H9 (cell line): ENCODE results near the gene UTF1. TPM values are rescaled to one million over a fixed set of nuclear protein-coding genes. Genes with fewer than 3 reads are reported as not detected.

Experiments
- DNase-seq: peaks from one replicate; pipeline ENCODE4 v3.0.0-alpha.2; 2017
- H2AFZ ChIP-seq: one replicate; pipeline ENCODE4 v1.6.1; 2013; ENCODE audit warnings: mild to moderate bottlenecking, low read length, control low read depth, moderate library complexity
- H2AK5ac ChIP-seq: 2 replicates; pipeline ENCODE4 v1.6.1; 2013; ENCODE audit warnings: low read length, control low read depth, mixed read lengths; ENCODE audit not compliant: insufficient read length
- H2BK120ac ChIP-seq: one replicate; pipeline ENCODE4 v1.6.1; 2013; ENCODE audit warnings: low read depth, mild to moderate bottlenecking, low read length, control low read depth, inconsistent platforms; ENCODE audit not compliant: poor library complexity, severe bottlenecking
- H2BK12ac ChIP-seq: 2 replicates; pipeline ENCODE4 v1.6.1; 2013; ENCODE audit warnings: low read length, control low read depth, mixed read lengths, low read depth; ENCODE audit not compliant: insufficient read length
- H2BK15ac ChIP-seq: 2 replicates; pipeline ENCODE4 v1.6.1; 2013; ENCODE audit warnings: low read depth, low read length, control low read depth
- H2BK20ac ChIP-seq: one replicate; pipeline ENCODE4 v1.6.1; 2013; ENCODE audit warnings: low read depth, mild to moderate bottlenecking, low read length, control low read depth, inconsistent platforms; ENCODE audit not compliant: poor library complexity, severe bottlenecking
- H2BK5ac ChIP-seq: 2 replicates; pipeline ENCODE4 v1.6.1; 2013; ENCODE audit warnings: low read length, control low read depth, mixed read lengths; ENCODE audit not compliant: insufficient read length
- H3K14ac ChIP-seq: 2 replicates; pipeline ENCODE4 v1.6.1; 2013; ENCODE audit warnings: low read length, control low read depth; ENCODE audit not compliant: insufficient read depth
- H3K18ac ChIP-seq: 2 replicates; pipeline ENCODE4 v1.6.1; 2013; ENCODE audit warnings: low read depth, mild to moderate bottlenecking, mixed read lengths, low read length, control low read depth; ENCODE audit not compliant: insufficient read length
- H3K23ac ChIP-seq: 2 replicates; pipeline ENCODE4 v1.6.1; 2013; ENCODE audit warnings: low read length, control low read depth, mixed read lengths, low read depth; ENCODE audit not compliant: insufficient read length
- H3K23me2 ChIP-seq: 2 replicates; pipeline ENCODE4 v1.6.1; 2013; ENCODE audit warnings: low read depth, mild to moderate bottlenecking, mixed read lengths, low read length, control low read depth; ENCODE audit not compliant: insufficient read length, poor library complexity, severe bottlenecking
- H3K27ac ChIP-seq: 2 replicates; pipeline ENCODE4 v1.5.1; 2013; ENCODE audit warnings: low read length, control low read depth, mixed read lengths, low read depth; ENCODE audit not compliant: insufficient read length
- H3K27me3 ChIP-seq: 2 replicates; pipeline ENCODE4 v1.6.1; 2013; ENCODE audit warnings: low read length, control low read depth, inconsistent platforms; ENCODE audit not compliant: insufficient read depth
- H3K4ac ChIP-seq: 2 replicates; pipeline ENCODE4 v1.6.1; 2013; ENCODE audit warnings: low read depth, mild to moderate bottlenecking, control low read depth, inconsistent platforms, low read length, moderate library complexity
- H3K4me1 ChIP-seq: 2 replicates; pipeline ENCODE4 v1.6.1; 2013; ENCODE audit warnings: low read length, control low read depth, inconsistent platforms; ENCODE audit not compliant: insufficient read depth
- H3K4me2 ChIP-seq: 2 replicates; pipeline ENCODE4 v1.6.1; 2013; ENCODE audit warnings: low read length, control low read depth, mixed read lengths; ENCODE audit not compliant: insufficient read length, insufficient read depth
- H3K56ac ChIP-seq: 2 replicates; pipeline ENCODE4 v1.6.1; 2013; ENCODE audit warnings: low read depth, mild to moderate bottlenecking, mixed read lengths, low read length, control low read depth; ENCODE audit not compliant: insufficient read length
- H3K79me1 ChIP-seq: 2 replicates; pipeline ENCODE4 v1.6.1; 2013; ENCODE audit warnings: low read depth, mild to moderate bottlenecking, moderate library complexity, low read length, control low read depth, inconsistent platforms; ENCODE audit not compliant: insufficient read depth, poor library complexity, severe bottlenecking
- H3K79me2 ChIP-seq: 2 replicates; pipeline ENCODE4 v1.6.1; 2013; ENCODE audit warnings: low read length, control low read depth, inconsistent platforms; ENCODE audit not compliant: insufficient read depth
- H3K9ac ChIP-seq: 2 replicates; pipeline ENCODE4 v1.6.1; 2013; ENCODE audit warnings: low read length, control low read depth, mixed read lengths; ENCODE audit not compliant: insufficient read length; ENCODE audit errors: extremely low read depth
- H3K9me3 ChIP-seq: one replicate; pipeline ENCODE4 v1.6.1; 2013; ENCODE audit warnings: low read depth, low read length, inconsistent platforms; ENCODE audit not compliant: control insufficient read depth
- H3T11ph ChIP-seq: one replicate; pipeline ENCODE4 v1.6.1; 2013; ENCODE audit warnings: mild to moderate bottlenecking, low read length, control low read depth, inconsistent platforms
- H4K20me1 ChIP-seq: one replicate; pipeline ENCODE4 v1.6.1; 2013; ENCODE audit not compliant: control insufficient read depth, insufficient read length, insufficient read depth
- H4K5ac ChIP-seq: 2 replicates; pipeline ENCODE4 v1.6.1; 2013; ENCODE audit warnings: low read depth, mild to moderate bottlenecking, mixed read lengths, low read length, control low read depth; ENCODE audit not compliant: insufficient read length
- H4K8ac ChIP-seq: replicated peaks from 2 replicates; pipeline ENCODE4 v1.6.1; 2013; ENCODE audit warnings: low read length, control low read depth, mixed read lengths, low read depth; ENCODE audit not compliant: insufficient read length
- H4K91ac ChIP-seq: 2 replicates; pipeline ENCODE4 v1.6.1; 2013; ENCODE audit warnings: low read depth, mild to moderate bottlenecking, moderate library complexity, mixed read lengths, low read length, control low read depth; ENCODE audit not compliant: insufficient read length
- H3K27ac Mint-ChIP-seq, 3 experiments: 2 replicates in 2 of 3; 3 replicates in 1 of 3; pipeline ENCODE4 v1.8.0; 2020 to 2021; ENCODE audit warnings: mixed read lengths in 3 of 3, mild to moderate bottlenecking in 1 of 3, moderate library complexity in 1 of 3
- H3K27me3 Mint-ChIP-seq: 2 replicates; pipeline ENCODE4 v1.8.0; 2021; ENCODE audit warnings: low read depth, mild to moderate bottlenecking, moderate library complexity, mixed read lengths
- H3K36me3 Mint-ChIP-seq, 3 experiments: 2 replicates in 2 of 3; 3 replicates in 1 of 3; pipeline ENCODE4 v1.8.0; 2020 to 2021; ENCODE audit warnings: low read depth in 3 of 3, mixed read lengths in 3 of 3; ENCODE audit not compliant: insufficient read depth in 1 of 3
- H3K4me1 Mint-ChIP-seq, 2 experiments: 2 replicates each; pipeline ENCODE4 v1.8.0; 2020; ENCODE audit warnings: mixed read lengths in 2 of 2
- H3K4me3 Mint-ChIP-seq, 2 experiments: 2 replicates in 1 of 2; 3 replicates in 1 of 2; pipeline ENCODE4 v1.8.0; 2020 to 2021; ENCODE audit warnings: mild to moderate bottlenecking in 2 of 2, mixed read lengths in 2 of 2, moderate library complexity in 1 of 2
- H3K9me3 Mint-ChIP-seq, 2 experiments: 2 replicates in 1 of 2; 3 replicates in 1 of 2; pipeline ENCODE4 v1.8.0; 2020; ENCODE audit warnings: mild to moderate bottlenecking in 2 of 2, mixed read lengths in 2 of 2, moderate library complexity in 1 of 2
- WGBS: extraction: QIAGEN DNeasy Blood & Tissue Kit; methylation state at CpG from one replicate; pipeline ENCODE4 v1.1.7; 2013; ENCODE audit warnings: missing lambda C conversion rate, low lambda C conversion rate, mixed read lengths; ENCODE audit not compliant: insufficient read length; ENCODE audit errors: extremely low coverage; 5-methylcytosine and 5-hydroxymethylcytosine counted together
- total RNA-seq: library from RNA; stranded (reverse); gene quantifications from 2 replicates; pipeline ENCODE4 v1.2.1, GENCODE V29; 2021
- TF ChIP-seq, protein P1 (sequence below): fragments of 200-600 bp; sonication (generic); conservative IDR thresholded peaks from 3 replicates; pipeline ENCODE4 v1.8.0; 2021; ENCODE audit warnings: antibody characterized with exemption, mild to moderate bottlenecking

Gene UTF1
- total RNA-seq, 1 experiment from 2014 or later: 31.5 TPM

DNA sequence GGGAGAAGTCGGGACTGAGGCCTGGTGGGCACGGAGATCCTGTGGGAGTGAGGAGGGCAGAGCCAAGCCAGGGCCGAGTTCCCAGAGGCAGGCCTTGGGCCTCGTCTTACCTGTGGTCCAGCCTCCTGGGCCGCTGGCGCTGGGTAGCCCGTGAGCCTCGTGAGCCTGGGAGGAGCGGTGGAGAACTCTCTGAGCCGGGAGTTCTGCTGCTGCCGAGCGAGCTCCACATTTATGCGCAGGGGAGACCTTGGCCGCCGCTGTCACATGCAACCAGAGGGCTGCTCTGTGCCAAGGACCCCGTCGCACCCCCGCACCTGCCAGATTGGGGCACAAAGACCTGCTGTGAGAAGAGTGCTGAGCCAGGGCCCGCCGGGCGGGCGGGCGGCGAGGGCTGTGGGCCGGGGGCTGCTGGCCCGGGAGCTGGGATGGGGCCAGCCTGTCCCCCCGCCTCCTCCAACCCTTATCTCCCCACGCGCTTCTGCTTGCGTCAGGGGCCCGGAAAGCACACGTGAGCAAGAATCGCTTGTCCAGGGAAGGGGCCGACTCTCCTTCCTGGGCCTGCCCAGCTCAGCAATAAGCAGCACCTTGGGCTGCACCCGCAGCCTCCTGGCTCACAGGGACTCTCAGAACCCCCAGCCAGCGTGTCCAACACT, 17.8 kb downstream of the UTF1 start:
- Histone ChIP-seq H3K27me3 (no peaks in the 10 kb centered on the region), H3K4me2 (no peak overlapping the region), H2BK20ac (no peak overlapping the region), H4K20me1 (no peaks in the 10 kb centered on the region), H2AFZ (no peak overlapping the region), H3T11ph (no peak overlapping the region), H3K23me2 (no peaks in the 10 kb centered on the region), H3K4ac (no peak overlapping the region), H4K8ac (no peak overlapping the region), H3K23ac (no peak overlapping the region), H3K18ac (no peak overlapping the region), H3K9ac (no peak overlapping the region), H2AK5ac (no peak overlapping the region), H2BK15ac (no peak overlapping the region), H3K4me1 (no peaks in the 10 kb centered on the region), H3K56ac (no peak overlapping the region), H3K79me1 (no peaks in the 10 kb centered on the region), H3K79me2 (no peaks in the 10 kb centered on the region), H2BK5ac (no peak overlapping the region), H4K5ac (no peak overlapping the region), H3K27ac (no peak overlapping the region), H2BK120ac (no peak overlapping the region), H4K91ac (no peak overlapping the region), H3K14ac (no peak overlapping the region; the same call in 1 of the 2 replicates), H2BK12ac (no peak overlapping the region), H3K9me3 (no peaks in the 10 kb centered on the region)
- DNase-seq: no peak
- Mint-ChIP-seq H3K4me3 (no peak overlapping the region), H3K9me3 (no peaks in the 10 kb centered on the region; a peak in 2 of 5 replicates), H3K27me3 (peaks cover 8% of the 10 kb centered on the region), H3K27ac (no peak overlapping the region), H3K36me3 (no peaks in the 10 kb centered on the region), H3K4me1 (peaks cover 23 to 31% of the 10 kb centered on the region in 2 experiments)
- TF ChIP-seq, protein P1, sequence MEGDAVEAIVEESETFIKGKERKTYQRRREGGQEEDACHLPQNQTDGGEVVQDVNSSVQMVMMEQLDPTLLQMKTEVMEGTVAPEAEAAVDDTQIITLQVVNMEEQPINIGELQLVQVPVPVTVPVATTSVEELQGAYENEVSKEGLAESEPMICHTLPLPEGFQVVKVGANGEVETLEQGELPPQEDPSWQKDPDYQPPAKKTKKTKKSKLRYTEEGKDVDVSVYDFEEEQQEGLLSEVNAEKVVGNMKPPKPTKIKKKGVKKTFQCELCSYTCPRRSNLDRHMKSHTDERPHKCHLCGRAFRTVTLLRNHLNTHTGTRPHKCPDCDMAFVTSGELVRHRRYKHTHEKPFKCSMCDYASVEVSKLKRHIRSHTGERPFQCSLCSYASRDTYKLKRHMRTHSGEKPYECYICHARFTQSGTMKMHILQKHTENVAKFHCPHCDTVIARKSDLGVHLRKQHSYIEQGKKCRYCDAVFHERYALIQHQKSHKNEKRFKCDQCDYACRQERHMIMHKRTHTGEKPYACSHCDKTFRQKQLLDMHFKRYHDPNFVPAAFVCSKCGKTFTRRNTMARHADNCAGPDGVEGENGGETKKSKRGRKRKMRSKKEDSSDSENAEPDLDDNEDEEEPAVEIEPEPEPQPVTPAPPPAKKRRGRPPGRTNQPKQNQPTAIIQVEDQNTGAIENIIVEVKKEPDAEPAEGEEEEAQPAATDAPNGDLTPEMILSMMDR: no peak
- no CpG with 5 or more reads among the region's 36 CpGs for WGBS
